Raji (cell line): ENCODE data around the gene ARPC2.

Experiments
- POLR2A ChIP-seq: IDR thresholded peaks from 2 replicates; pipeline ENCODE4 v1.6.1; 2011; ENCODE audit warnings: low read depth, low read length, control low read depth; ENCODE audit not compliant: insufficient read depth

ARPC2 gene

GRCh38 chr2:218284106-218284811, 67.3 kb downstream of the ARPC2 start:
- TF ChIP-seq POLR2A: no peak

GRCh38 chr2:218285604-218286003, 68.6 kb downstream of the ARPC2 start:
- no peak for TF ChIP-seq POLR2A

GRCh38 chr2:218286570-218287459, 69.8 kb downstream of the ARPC2 start:
- TF ChIP-seq POLR2A: no peak

GRCh38 chr2:218289639-218290315, 72.8 kb downstream of the ARPC2 start:
- no peak for TF ChIP-seq POLR2A

GRCh38 chr2:218290316-218291261, 73.6 kb downstream of the ARPC2 start:
- TF ChIP-seq POLR2A: peak; percentile 62

- TF ChIP-seq POLR2A: peak; percentile 13; the same call in 1 of the 2 replicates
Observed at GRCh38 chr2:218291318-218292047, 74.5 kb downstream of the ARPC2 start.

- peak; percentile 50 for TF ChIP-seq POLR2A
Observed at GRCh38 chr2:218292048-218293014, 75.3 kb downstream of the ARPC2 start, which contains the start of gene TMBIM1. Gene TMBIM1 (minus strand): TSS chr2:218292503. CDS start chr2:218282141, 10,362 bp downstream.

GRCh38 chr2:218293715-218294429, 76.9 kb downstream of the ARPC2 start:
- no peak for TF ChIP-seq POLR2A

GRCh38 chr2:218294430-218295022, 77.5 kb downstream of the ARPC2 start:
- no peak for TF ChIP-seq POLR2A

- TF ChIP-seq POLR2A: no peak
Observed at GRCh38 chr2:218295029-218295428, 78.0 kb downstream of the ARPC2 start.

GRCh38 chr2:218296200-218296599, 79.2 kb downstream of the ARPC2 start:
- no peak for TF ChIP-seq POLR2A

GRCh38 chr2:218296847-218297246, 79.9 kb downstream of the ARPC2 start:
- TF ChIP-seq POLR2A: no peak
